Kidney capillary endothelial cell (primary cell): ENCODE measurements around the gene KRT26.
"Not testable (repeated sequence)": the region's sequence is repeated elsewhere in the genome, so short reads cannot be mapped to it uniquely, and the experiment has no call there.

Experiments
- DNase-seq: peaks from one replicate; pipeline ENCODE4 v3.0.0-alpha.2; 2018; ENCODE audit warnings: low spot score

The KRT26 gene

DNA sequence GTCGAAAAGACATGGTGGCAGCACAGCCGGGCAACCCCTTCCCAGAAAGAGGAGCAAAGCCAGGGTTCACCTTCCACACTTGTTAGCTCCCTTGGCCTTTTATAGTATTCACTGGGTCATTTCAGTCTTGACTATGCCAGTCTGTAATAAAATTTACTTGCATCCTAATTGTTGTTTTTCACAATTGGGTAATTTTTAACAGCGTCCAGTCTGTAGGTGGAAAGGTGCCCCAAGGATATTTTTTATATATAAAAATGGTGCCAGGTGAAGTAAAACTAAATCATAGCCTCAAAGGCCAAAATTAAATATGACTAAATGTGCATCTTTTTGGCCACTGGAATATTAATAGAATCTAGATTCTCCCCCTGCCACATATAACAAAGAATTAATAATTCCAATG is at the start of gene KRT26:
Gene KRT26 (minus strand): TSS at position 101 of the 400 bp plus-strand sequence. CDS start 88 bp downstream, at position 13.
- DNase-seq: no peak

DNA sequence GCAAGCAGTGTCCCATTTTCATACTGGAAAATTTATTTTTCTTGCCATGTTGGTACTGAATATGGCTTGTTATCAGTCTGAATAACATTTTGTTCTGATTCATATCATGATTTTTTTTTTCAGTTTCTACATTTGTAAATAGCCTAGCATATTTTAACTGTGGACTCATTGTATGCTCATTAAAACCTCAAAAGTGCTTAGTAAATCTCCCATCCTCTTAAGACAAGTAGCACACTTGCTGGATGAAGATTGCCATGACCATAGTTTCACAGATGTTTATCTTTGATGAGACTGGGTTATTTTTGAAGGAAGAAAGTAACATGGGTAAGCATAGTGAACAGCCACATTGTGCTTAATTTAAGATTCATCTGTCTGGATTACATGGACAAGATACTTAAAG is 49.5 kb upstream of the KRT26 start:
- no peak for DNase-seq

- no peak for DNase-seq
Observed at GRCh38 chr17:40820228-40820838, 48.3 kb upstream of the KRT26 start.

DNA sequence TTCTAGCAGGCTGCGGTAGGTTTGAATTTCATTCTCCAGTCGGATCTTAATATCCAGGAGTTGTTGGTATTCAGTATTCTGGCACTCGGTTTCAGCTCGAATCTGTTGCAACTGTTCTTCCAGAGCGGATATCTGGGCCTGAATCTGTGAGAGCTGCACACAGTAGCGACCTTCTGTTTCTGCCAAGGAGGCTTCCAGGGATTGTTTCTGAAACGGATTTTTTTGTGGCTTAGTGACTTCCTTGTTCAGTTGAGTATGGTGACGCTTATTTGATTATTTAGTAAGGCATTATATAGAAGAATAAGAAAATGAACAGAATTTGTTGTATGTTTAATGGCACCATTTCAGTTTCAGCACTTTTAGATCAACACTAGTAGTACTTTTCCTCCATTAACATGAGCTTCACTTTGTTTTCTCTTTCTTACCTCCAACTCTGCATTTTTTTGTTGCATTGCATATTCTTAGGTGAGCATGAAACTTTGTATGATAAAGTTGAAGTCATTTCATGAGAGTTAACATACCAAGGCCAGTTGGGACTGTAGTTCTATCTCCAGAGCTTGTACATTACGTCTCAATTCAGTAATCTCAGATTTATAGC is 47.6 kb upstream of the KRT26 start:
- DNase-seq: peak; percentile 9

GRCh38 chr17:40818733-40819527 is 46.9 kb upstream of the KRT26 start:
- peak; percentile 59 for DNase-seq

GRCh38 chr17:40818343-40818732 is 46.3 kb upstream of the KRT26 start:
- DNase-seq: no peak

- no peak for DNase-seq
Observed at GRCh38 chr17:40817103-40817682, 45.2 kb upstream of the KRT26 start.

DNA sequence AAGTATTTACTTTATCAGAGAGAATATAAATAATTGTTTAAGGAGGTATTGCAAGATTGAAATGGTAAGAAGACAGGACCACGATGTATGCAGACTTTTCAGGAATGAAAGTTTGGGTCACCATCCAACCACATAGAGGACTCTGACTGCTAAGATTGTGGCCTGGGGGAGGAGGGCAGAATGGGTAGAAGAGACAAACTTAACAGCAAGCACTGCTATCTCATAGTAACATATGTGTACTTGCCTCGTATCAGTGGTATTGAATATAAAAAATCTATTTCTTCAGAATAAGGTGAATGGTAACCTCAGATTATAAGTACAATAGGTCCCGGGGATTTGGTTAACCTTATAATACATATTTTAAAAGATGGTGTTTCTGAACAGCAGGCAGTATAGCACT is 44.6 kb upstream of the KRT26 start:
- DNase-seq: no peak

- DNase-seq: no peak
Observed at GRCh38 chr17:40815381-40815780, 43.4 kb upstream of the KRT26 start.

GRCh38 chr17:40814657-40815056 is 42.7 kb upstream of the KRT26 start:
- DNase-seq: not testable (repeated sequence)

- peak; percentile 11 for DNase-seq
Observed at GRCh38 chr17:40813804-40814203, 41.8 kb upstream of the KRT26 start.

GRCh38 chr17:40812639-40813038 is 40.6 kb upstream of the KRT26 start:
- DNase-seq: no peak

GRCh38 chr17:40810494-40810893 is 38.5 kb upstream of the KRT26 start:
- DNase-seq: no peak

- DNase-seq: no peak
Observed at GRCh38 chr17:40809721-40810421, 37.9 kb upstream of the KRT26 start.

GRCh38 chr17:40806131-40806530 is 34.1 kb upstream of the KRT26 start:
- no peak for DNase-seq

- DNase-seq: peak; percentile 55
Observed at GRCh38 chr17:40803617-40804082, 31.6 kb upstream of the KRT26 start.

DNA sequence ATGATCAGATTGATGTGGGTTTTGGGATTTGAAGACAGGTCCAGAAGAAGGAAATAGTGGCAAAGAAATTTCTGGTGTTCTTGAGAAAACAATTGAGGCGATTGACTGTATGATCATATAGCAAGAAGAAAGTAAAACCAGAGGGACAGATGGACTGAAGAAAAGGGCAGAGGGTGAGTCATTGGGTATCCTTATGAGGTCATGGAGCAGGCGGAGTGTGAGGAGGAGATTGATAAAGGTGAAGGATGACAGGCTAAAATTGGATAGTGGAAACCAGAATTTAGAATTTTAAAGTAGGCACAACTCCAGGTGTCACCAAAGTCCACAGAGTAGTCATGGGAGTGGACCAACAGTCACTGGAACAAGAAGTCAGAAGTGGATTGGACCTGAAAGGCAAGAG is 29.2 kb upstream of the KRT26 start:
- DNase-seq: no peak

- DNase-seq: no peak
Observed at GRCh38 chr17:40800381-40800780, 28.4 kb upstream of the KRT26 start.

- DNase-seq: no peak
Observed at GRCh38 chr17:40799859-40800258, 27.9 kb upstream of the KRT26 start, which contains the start of gene KRT28. TSS of gene KRT28 (minus strand) at chr17:40799959. CDS start at chr17:40799893, 66 bp downstream.

GRCh38 chr17:40796846-40797245 is 24.8 kb upstream of the KRT26 start:
- no peak for DNase-seq

DNA sequence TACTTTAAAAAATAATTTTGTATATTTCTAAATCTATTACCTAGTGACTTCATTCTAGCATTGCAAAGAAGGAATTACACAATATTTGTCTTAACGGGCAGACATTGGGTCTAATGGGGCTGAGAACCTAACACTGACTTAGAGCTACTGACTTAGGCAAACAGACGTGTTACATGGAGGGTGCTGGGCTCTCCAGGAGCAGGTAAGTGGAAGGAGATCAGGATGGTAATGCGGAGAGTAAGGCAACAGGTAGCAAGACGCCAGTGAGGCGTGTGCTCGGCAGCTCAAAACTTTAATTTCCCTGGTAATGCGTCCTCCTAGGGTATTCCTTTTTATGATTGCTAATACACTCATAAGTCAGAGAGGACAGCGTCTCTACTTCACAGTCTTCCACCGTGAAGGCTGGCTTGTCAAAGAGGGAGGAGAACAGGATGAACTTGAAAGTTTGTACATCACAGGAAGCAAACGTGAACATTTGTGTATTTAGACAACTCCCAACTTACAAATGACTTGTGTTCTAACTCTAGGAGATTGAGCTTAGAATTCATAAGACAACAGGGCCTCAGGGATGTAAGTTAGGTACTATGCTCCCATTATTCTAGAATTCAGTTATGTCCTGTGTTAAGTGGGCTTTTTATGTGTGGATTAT is 23.1 kb upstream of the KRT26 start:
- DNase-seq: no peak

GRCh38 chr17:40794466-40794865 is 22.5 kb upstream of the KRT26 start:
- DNase-seq: no peak
